Lung (tissue), 12 donors: Measurements from ENCODE around the gene TRPM4. TPM values are rescaled to one million over a fixed set of nuclear protein-coding genes. Genes with fewer than 3 reads are reported as not detected.

Experiments
- ATAC-seq: fragments of 200-7000 bp; cut with Tn5 transposase; one replicate; pipeline ENCODE4 v1.9.1; 2020; ENCODE audit warnings: moderate number of reproducible peaks; ENCODE audit not compliant: insufficient read depth, low FRiP score
- DNase-seq, 3 donors: peaks; one replicate each; pipeline ENCODE4 v3.0.0-alpha.2; 2013 to 2017
- H3K27ac ChIP-seq, 2 donors: one replicate each; pipeline ENCODE4 v1.5.1; 2013; ENCODE audit warnings: mild to moderate bottlenecking in 2 of 2, moderate library complexity in 2 of 2, control low read depth in 1 of 2, inconsistent platforms in 1 of 2, low read depth in 1 of 2, low read length in 1 of 2
- H3K27me3 ChIP-seq, 3 donors: one replicate each; pipeline ENCODE4 v1.5.1; 2013; ENCODE audit warnings: low read length in 2 of 3; ENCODE audit not compliant: control insufficient read depth in 3 of 3, insufficient read depth in 3 of 3
- H3K36me3 ChIP-seq, 4 donors: one replicate each; pipeline ENCODE4 v1.5.1; 2013; ENCODE audit warnings: low read length in 4 of 4, mild to moderate bottlenecking in 1 of 4, moderate library complexity in 1 of 4; ENCODE audit not compliant: control insufficient read depth in 4 of 4, insufficient read depth in 4 of 4
- H3K4me1 ChIP-seq, 5 donors: one replicate each; pipeline ENCODE4 v1.5.1; 2013; ENCODE audit warnings: low read length in 5 of 5, mild to moderate bottlenecking in 2 of 5, moderate library complexity in 1 of 5; ENCODE audit not compliant: control insufficient read depth in 5 of 5, insufficient read depth in 5 of 5
- H3K4me3 ChIP-seq: one replicate; pipeline ENCODE4 v1.5.1; 2013; ENCODE audit warnings: mild to moderate bottlenecking, control low read depth, moderate library complexity
- H3K9ac ChIP-seq, 2 donors: one replicate each; pipeline ENCODE4 v1.5.1; 2013; ENCODE audit warnings: low read length in 2 of 2, control low read depth in 1 of 2; ENCODE audit not compliant: insufficient read depth in 1 of 2
- H3K9me3 ChIP-seq, 4 donors: one replicate each; pipeline ENCODE4 v1.5.1; 2013; ENCODE audit warnings: low read length in 3 of 4, mild to moderate bottlenecking in 1 of 4, moderate library complexity in 1 of 4; ENCODE audit not compliant: control insufficient read depth in 4 of 4, insufficient read depth in 3 of 4
- WGBS, 2 donors: extraction: QIAGEN DNeasy Blood & Tissue Kit; methylation state at CpG; one replicate each; pipeline ENCODE4 v1.1.7; 2013; 5-methylcytosine and 5-hydroxymethylcytosine counted together
- polyA plus RNA-seq, 2 donors: library from polyadenylated mRNA; stranded (reverse); fragments of 200-250 nt; gene quantifications; one replicate each; pipeline ENCODE4 v1.2.1, GENCODE V29; 2013
- total RNA-seq, 2 donors: library from RNA; depleted of rRNA in 1 of 2; stranded (reverse); fragments of >200 nt in 1 of 2; gene quantifications; one replicate each; pipeline ENCODE4 v1.2.1, GENCODE V29; 2014 to 2021
- TF ChIP-seq, protein P1 (sequence below): IDR thresholded peaks from 2 replicates; pipeline ENCODE4 v1.5.1; 2012; ENCODE audit warnings: mild to moderate bottlenecking; ENCODE audit errors: control extremely low read depth, extremely low read depth
- donor health status: control.
- donor health status: control.
- donor health status: Bipolar disorder and iron deficiency.
- donor health status: healthy.
- donor health status: DM: yes; HTN: yes; CAD: no.

The TRPM4 gene
- total and polyA plus RNA-seq, 4 donors: 15.6 to 70.1 (median 22.4) TPM

- 43 to 76% methylated on average over 15 to 16 of the region's 16 CpGs for WGBS, 2 donors
- TF ChIP-seq, protein P1, sequence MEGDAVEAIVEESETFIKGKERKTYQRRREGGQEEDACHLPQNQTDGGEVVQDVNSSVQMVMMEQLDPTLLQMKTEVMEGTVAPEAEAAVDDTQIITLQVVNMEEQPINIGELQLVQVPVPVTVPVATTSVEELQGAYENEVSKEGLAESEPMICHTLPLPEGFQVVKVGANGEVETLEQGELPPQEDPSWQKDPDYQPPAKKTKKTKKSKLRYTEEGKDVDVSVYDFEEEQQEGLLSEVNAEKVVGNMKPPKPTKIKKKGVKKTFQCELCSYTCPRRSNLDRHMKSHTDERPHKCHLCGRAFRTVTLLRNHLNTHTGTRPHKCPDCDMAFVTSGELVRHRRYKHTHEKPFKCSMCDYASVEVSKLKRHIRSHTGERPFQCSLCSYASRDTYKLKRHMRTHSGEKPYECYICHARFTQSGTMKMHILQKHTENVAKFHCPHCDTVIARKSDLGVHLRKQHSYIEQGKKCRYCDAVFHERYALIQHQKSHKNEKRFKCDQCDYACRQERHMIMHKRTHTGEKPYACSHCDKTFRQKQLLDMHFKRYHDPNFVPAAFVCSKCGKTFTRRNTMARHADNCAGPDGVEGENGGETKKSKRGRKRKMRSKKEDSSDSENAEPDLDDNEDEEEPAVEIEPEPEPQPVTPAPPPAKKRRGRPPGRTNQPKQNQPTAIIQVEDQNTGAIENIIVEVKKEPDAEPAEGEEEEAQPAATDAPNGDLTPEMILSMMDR: no peak
- peaks cover 0 to 12% (median 4%) of the 10 kb centered on the region in 5 donors for H3K4me1 ChIP-seq
- ATAC-seq (no peak), DNase-seq (no peak)
- H3K4me3 ChIP-seq: no peak overlapping the region
- H3K27me3 ChIP-seq: no peaks in the 10 kb centered on the region
- no peak overlapping the region for H3K27ac ChIP-seq
- no peaks in the 10 kb centered on the region for H3K9me3 ChIP-seq
- no peaks in the 10 kb centered on the region for H3K36me3 ChIP-seq
- H3K9ac ChIP-seq: no peak overlapping the region
Observed at GRCh38 chr19:49129238-49129583, 28.4 kb upstream of the TRPM4 start.

- Histone ChIP-seq H3K9ac (no peak overlapping the region), H3K27ac (no peak overlapping the region), H3K36me3 (no peaks in the 10 kb centered on the region), H3K4me3 (no peak overlapping the region), H3K9me3 (no peaks in the 10 kb centered on the region), H3K4me1 (peaks cover 0 to 15% (median 4%) of the 10 kb centered on the region in 5 donors), H3K27me3 (no peaks in the 10 kb centered on the region)
- DNase-seq (no peak), ATAC-seq (no peak)
- TF ChIP-seq, protein P1: no peak
- 94 to 96% methylated on average over 24 of the region's 24 CpGs for WGBS, 2 donors
Observed at GRCh38 chr19:49130325-49130724, 27.3 kb upstream of the TRPM4 start.

- Histone ChIP-seq H3K9ac (no peak overlapping the region), H3K36me3 (no peaks in the 10 kb centered on the region), H3K4me1 (peaks cover 0 to 19% (median 4%) of the 10 kb centered on the region in 5 donors), H3K27ac (no peak overlapping the region), H3K4me3 (no peak overlapping the region), H3K27me3 (no peaks in the 10 kb centered on the region), H3K9me3 (no peaks in the 10 kb centered on the region)
- DNase-seq: peak in 1 of 3 donors; percentile 43
- no peak for ATAC-seq
- TF ChIP-seq, protein P1: no peak
- WGBS, 2 donors: 24 to 25% methylated on average over 47 to 49 of the region's 49 CpGs
Observed at GRCh38 chr19:49132974-49133609, 24.5 kb upstream of the TRPM4 start.
